Fibroblast of lung (primary cell): ENCODE results near the gene SLC38A1.

ENCODE experiments used
- CTCF ChIP-seq, 2 donors: IDR thresholded peaks in 1 of 2; conservative IDR thresholded peaks in 1 of 2; 1 replicate in 1 of 2; 2 replicates in 1 of 2; pipeline ENCODE4 v1.5.1; 2011 to 2012; ENCODE audit warnings: low read length in 2 of 2, control low read depth in 1 of 2, inconsistent platforms in 1 of 2, low read depth in 1 of 2, mild to moderate bottlenecking in 1 of 2
- EZH2 ChIP-seq: IDR thresholded peaks from 2 replicates; pipeline ENCODE4 v1.5.1; 2012; ENCODE audit warnings: low read length, control low read depth, mild to moderate bottlenecking; ENCODE audit errors: missing control alignments

- TF ChIP-seq EZH2 (no peak), CTCF (conservative IDR thresholded peaks at IDR 0.05 in 1 of 2, IDR thresholded peaks at IDR 0.05 in 1 of 2; ENCODE audit: low read depth in 1 of 2, low read length in 2 of 2) (no peak)
These were observed 51.1 kb downstream of the SLC38A1 start for GRCh38 chr12:46217541-46218321.
